ENCODE data around the gene CCNF.

CCNF gene

GRCh38 chr16:2457946-2458345, 28.7 kb downstream of the CCNF start:
- TF ChIP-seq SUZ12 (IDR thresholded peaks at IDR 0.05; ENCODE audit: extremely low read depth, insufficient read depth, insufficient read length), result no peak
- no peak for TF ChIP-seq YY1 (IDR thresholded peaks at IDR 0.05; ENCODE audit: insufficient read depth, insufficient read length)
- TF ChIP-seq ZNF274 (IDR thresholded peaks at IDR 0.05; ENCODE audit: low read depth, low read length), result no peak
- H3K4me1 ChIP-seq (ENCODE audit: insufficient read depth, insufficient read length), result peaks cover 35% of the 10 kb centered on the region
- H3K9ac ChIP-seq (ENCODE audit: insufficient read length, low read depth), result no peak overlapping the region
- H3K27me3 ChIP-seq (ENCODE audit: insufficient read depth, insufficient read length), result no peaks in the 10 kb centered on the region
- no peak for DNase-seq (ENCODE audit: low read depth, low spot score)
- H3K9me3 ChIP-seq (ENCODE audit: insufficient read depth, low read length), result no peaks in the 10 kb centered on the region
- no peak overlapping the region for H3K4me3 ChIP-seq (ENCODE audit: insufficient read length, low read depth)
- peaks cover 80% of the 10 kb centered on the region for H3K36me3 ChIP-seq (ENCODE audit: insufficient read depth, insufficient read length, low read length)

DNA sequence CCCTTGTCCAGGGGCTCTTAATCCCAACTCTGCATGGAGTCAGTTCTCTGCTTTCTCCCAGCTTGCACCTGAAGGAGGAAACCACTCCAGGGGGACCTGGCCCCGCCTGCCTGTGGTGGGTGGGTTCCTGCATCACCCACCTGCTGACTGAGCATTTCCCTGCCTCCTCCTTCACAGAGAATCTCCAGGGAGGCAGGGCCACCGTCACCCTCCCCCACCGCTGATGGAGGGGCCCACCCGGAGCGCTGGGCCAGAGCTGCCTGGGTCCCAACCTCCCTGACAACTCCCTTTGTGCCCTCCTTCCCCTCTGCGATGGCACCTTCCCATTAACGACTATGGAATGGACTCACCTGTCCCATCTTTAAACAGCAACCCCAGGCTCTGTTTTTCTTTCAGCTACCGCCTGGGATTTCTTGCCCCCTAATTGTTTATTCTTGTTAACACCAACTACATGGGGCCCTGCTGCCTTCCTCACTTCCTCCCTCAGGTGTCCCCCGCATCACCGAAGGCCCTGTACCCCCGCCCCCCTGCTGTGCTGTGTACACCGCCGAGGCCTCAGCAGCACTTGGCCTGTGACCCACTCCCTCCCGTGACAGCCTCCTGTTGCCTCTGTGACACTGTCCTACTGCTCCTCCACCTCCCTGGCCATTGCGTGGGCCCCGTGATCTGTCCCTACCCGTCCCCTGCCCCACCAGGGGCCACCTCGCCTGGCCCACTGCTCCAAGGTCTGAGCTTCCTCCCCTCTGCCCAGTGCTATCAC, 29.8 kb downstream of the CCNF start:
- Histone ChIP-seq H3K36me3 (ENCODE audit: insufficient read depth, insufficient read length, low read length) (peaks cover 74% of the 10 kb centered on the region), H3K4me3 (ENCODE audit: insufficient read length, low read depth) (peak overlapping the region; percentile 72), H3K4me1 (ENCODE audit: insufficient read depth, insufficient read length) (peaks cover 38% of the 10 kb centered on the region), H3K27me3 (ENCODE audit: insufficient read depth, insufficient read length) (no peaks in the 10 kb centered on the region), H3K9me3 (ENCODE audit: insufficient read depth, low read length) (no peaks in the 10 kb centered on the region), H3K9ac (ENCODE audit: insufficient read length, low read depth) (peak overlapping the region; percentile 73)
- no peak for DNase-seq (ENCODE audit: low read depth, low spot score)
- no peak for TF ChIP-seq YY1 (IDR thresholded peaks at IDR 0.05; ENCODE audit: insufficient read depth, insufficient read length)
- TF ChIP-seq ZNF274 (IDR thresholded peaks at IDR 0.05; ENCODE audit: low read depth, low read length), result no peak

DNA sequence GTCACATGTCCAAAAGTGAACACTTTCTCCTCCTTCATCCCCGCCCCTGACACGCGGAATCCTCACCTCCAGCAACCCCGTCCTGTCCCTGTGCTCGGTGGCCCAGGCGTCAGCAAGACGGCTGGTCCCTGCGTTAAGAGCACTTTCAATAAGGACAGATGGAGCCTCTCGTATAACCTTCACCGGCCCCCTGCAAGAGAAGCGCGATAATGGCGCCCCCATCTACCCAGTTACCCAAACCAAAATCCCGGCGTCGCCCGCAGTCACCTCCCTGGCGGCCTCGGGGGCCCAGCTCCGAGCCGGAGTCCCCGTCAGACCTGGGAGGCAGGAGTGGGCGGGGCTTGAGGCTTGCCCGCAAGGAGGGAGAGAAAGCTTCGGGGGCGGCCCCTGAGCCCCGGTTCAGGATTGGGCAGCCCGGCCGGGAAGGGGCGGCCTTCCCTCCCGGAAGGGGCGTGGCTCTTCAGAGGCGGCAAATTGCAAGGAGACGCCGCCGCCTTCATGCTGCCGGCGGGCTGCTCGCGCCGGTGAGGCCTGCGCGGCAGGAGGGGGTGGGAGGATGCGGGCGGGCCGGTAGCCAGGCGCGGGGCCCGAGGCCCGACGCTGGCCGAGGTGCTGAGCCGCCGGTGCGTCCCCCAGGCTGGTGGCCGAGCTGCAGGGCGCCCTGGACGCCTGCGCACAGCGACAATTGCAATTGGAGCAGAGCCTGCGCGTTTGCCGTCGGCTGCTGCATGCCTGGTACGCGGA, 30.6 kb downstream of the CCNF start, which contains the start of gene TEDC2:
Gene TEDC2 (plus strand): TSS at position 463 of the 744 bp plus-strand sequence. CDS start 36 bp downstream, at position 499.
- H3K36me3 ChIP-seq (ENCODE audit: insufficient read depth, insufficient read length, low read length), result peaks cover 75% of the 10 kb centered on the region
- peaks cover 43% of the 10 kb centered on the region for H3K4me1 ChIP-seq (ENCODE audit: insufficient read depth, insufficient read length)
- no peaks in the 10 kb centered on the region for H3K9me3 ChIP-seq (ENCODE audit: insufficient read depth, low read length)
- peak within 1 kb of the TSS; percentile 89 for H3K9ac ChIP-seq (ENCODE audit: insufficient read length, low read depth)
- peak within 1 kb of the TSS; percentile 72 for H3K4me3 ChIP-seq (ENCODE audit: insufficient read length, low read depth)
- DNase-seq (ENCODE audit: low read depth, low spot score), result peak; percentile 96
- no peaks in the 10 kb centered on the region for H3K27me3 ChIP-seq (ENCODE audit: insufficient read depth, insufficient read length)
- no peak for TF ChIP-seq ZNF274 (IDR thresholded peaks at IDR 0.05; ENCODE audit: low read depth, low read length)
- TF ChIP-seq SUZ12 (IDR thresholded peaks at IDR 0.05; ENCODE audit: extremely low read depth, insufficient read depth, insufficient read length), result no peak
- no peak for TF ChIP-seq YY1 (IDR thresholded peaks at IDR 0.05; ENCODE audit: insufficient read depth, insufficient read length)

DNA sequence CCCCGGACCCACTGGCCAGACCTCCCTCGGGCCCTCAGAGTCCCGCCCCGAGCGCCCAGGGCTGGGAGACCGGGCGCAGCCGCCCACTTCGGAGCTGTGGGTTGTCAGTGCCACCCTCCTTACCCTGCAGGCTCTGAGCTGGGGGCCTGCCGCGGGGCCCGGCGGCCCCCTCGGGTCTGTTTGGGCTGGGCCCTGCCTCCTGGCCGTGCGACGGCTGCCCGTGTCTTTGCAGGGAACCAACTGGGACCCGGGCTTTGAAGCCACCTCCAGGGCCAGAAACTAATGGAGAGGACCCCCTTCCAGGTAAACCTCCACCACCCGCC, 31.1 kb downstream of the CCNF start:
- H3K27me3 ChIP-seq (ENCODE audit: insufficient read depth, insufficient read length), result no peaks in the 10 kb centered on the region
- TF ChIP-seq ZNF274 (IDR thresholded peaks at IDR 0.05; ENCODE audit: low read depth, low read length), result no peak
- no peak for TF ChIP-seq SUZ12 (IDR thresholded peaks at IDR 0.05; ENCODE audit: extremely low read depth, insufficient read depth, insufficient read length)
- no peak for TF ChIP-seq YY1 (IDR thresholded peaks at IDR 0.05; ENCODE audit: insufficient read depth, insufficient read length)
- H3K9ac ChIP-seq (ENCODE audit: insufficient read length, low read depth), result peak overlapping the region; percentile 89
- no peaks in the 10 kb centered on the region for H3K9me3 ChIP-seq (ENCODE audit: insufficient read depth, low read length)
- H3K4me1 ChIP-seq (ENCODE audit: insufficient read depth, insufficient read length), result peaks cover 43% of the 10 kb centered on the region
- H3K36me3 ChIP-seq (ENCODE audit: insufficient read depth, insufficient read length, low read length), result peaks cover 72% of the 10 kb centered on the region
- H3K4me3 ChIP-seq (ENCODE audit: insufficient read length, low read depth), result peak overlapping the region; percentile 72
- DNase-seq (ENCODE audit: low read depth, low spot score), result no peak

GRCh38 chr16:2460916-2461315, 31.7 kb downstream of the CCNF start:
- no peak for DNase-seq (ENCODE audit: low read depth, low spot score)
- Histone ChIP-seq H3K27me3 (ENCODE audit: insufficient read depth, insufficient read length) (no peaks in the 10 kb centered on the region), H3K4me1 (ENCODE audit: insufficient read depth, insufficient read length) (peaks cover 43% of the 10 kb centered on the region), H3K4me3 (ENCODE audit: insufficient read length, low read depth) (peak overlapping the region; percentile 72), H3K9ac (ENCODE audit: insufficient read length, low read depth) (peak overlapping the region; percentile 89), H3K36me3 (ENCODE audit: insufficient read depth, insufficient read length, low read length) (peaks cover 72% of the 10 kb centered on the region), H3K9me3 (ENCODE audit: insufficient read depth, low read length) (no peaks in the 10 kb centered on the region)
- TF ChIP-seq YY1 (IDR thresholded peaks at IDR 0.05; ENCODE audit: insufficient read depth, insufficient read length) (no peak), ZNF274 (IDR thresholded peaks at IDR 0.05; ENCODE audit: low read depth, low read length) (no peak), SUZ12 (IDR thresholded peaks at IDR 0.05; ENCODE audit: extremely low read depth, insufficient read depth, insufficient read length) (no peak)

- H3K9ac ChIP-seq (ENCODE audit: insufficient read length, low read depth), result peak overlapping the region; percentile 89
- no peak overlapping the region for H3K4me3 ChIP-seq (ENCODE audit: insufficient read length, low read depth)
- TF ChIP-seq SUZ12 (IDR thresholded peaks at IDR 0.05; ENCODE audit: extremely low read depth, insufficient read depth, insufficient read length) (no peak), ZNF274 (IDR thresholded peaks at IDR 0.05; ENCODE audit: low read depth, low read length) (no peak), YY1 (IDR thresholded peaks at IDR 0.05; ENCODE audit: insufficient read depth, insufficient read length) (no peak)
- H3K27me3 ChIP-seq (ENCODE audit: insufficient read depth, insufficient read length), result no peaks in the 10 kb centered on the region
- H3K36me3 ChIP-seq (ENCODE audit: insufficient read depth, insufficient read length, low read length), result peaks cover 61% of the 10 kb centered on the region
- no peaks in the 10 kb centered on the region for H3K9me3 ChIP-seq (ENCODE audit: insufficient read depth, low read length)
- no peak for DNase-seq (ENCODE audit: low read depth, low spot score)
- peaks cover 39% of the 10 kb centered on the region for H3K4me1 ChIP-seq (ENCODE audit: insufficient read depth, insufficient read length)
These were observed 33.0 kb downstream of the CCNF start for GRCh38 chr16:2462031-2462866.

All from NT2/D1 (cell line).